Lower leg skin (tissue), 3 donors: ENCODE data around the gene TLNRD1.

Source experiments
- CTCF ChIP-seq, 3 donors: fragments of 450-650 bp; IDR thresholded peaks; one replicate each; pipeline ENCODE4 v1.5.1; 2016; ENCODE audit warnings: antibody characterized with exemption in 3 of 3, mild to moderate bottlenecking in 3 of 3, moderate library complexity in 2 of 3
- POLR2A ChIP-seq, 2 donors: fragments of 450-650 bp; IDR thresholded peaks; one replicate each; pipeline ENCODE4 v1.6.1; 2016 to 2017; ENCODE audit warnings: antibody characterized with exemption in 2 of 2, mild to moderate bottlenecking in 1 of 2, moderate library complexity in 1 of 2

- TF ChIP-seq POLR2A (IDR thresholded peaks at IDR 0.05) = no peak
- no peak for TF ChIP-seq CTCF (IDR thresholded peaks at IDR 0.05)
These were observed 12.5 kb upstream of the TLNRD1 start for GRCh38 chr15:80988148-80988796.
